Hematopoietic multipotent progenitor cell treated with erythropoietin and hydrocortisone succinate and interleukin-3 and kit ligand, for 17 days (in vitro differentiated cells): ENCODE measurements around the gene SUPT3H.

Experiments used
- DNase-seq: peaks from one replicate; pipeline ENCODE4 v3.0.0-alpha.2; 2015; ENCODE audit warnings: low spot score

SUPT3H gene

DNA sequence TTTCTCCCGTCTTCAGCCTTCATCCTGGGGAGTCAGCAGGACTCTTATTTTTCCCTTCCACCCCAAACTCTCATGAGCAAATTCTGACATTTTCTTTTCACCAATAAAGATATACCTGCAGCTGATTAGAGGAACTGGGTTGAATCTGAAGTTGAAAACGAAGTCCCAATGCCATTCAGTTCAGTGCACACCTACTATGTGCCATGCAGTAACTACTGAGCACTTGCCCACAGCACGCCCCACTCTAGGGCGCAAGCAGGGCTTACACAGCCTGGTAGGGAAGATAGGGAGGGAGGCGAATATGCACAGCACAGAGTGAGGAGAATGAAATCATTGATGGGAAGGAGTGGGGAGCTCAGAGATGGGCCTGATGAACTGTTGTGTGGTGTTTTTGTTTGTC, 588.7 kb downstream of the SUPT3H start:
- no peak for DNase-seq

DNA sequence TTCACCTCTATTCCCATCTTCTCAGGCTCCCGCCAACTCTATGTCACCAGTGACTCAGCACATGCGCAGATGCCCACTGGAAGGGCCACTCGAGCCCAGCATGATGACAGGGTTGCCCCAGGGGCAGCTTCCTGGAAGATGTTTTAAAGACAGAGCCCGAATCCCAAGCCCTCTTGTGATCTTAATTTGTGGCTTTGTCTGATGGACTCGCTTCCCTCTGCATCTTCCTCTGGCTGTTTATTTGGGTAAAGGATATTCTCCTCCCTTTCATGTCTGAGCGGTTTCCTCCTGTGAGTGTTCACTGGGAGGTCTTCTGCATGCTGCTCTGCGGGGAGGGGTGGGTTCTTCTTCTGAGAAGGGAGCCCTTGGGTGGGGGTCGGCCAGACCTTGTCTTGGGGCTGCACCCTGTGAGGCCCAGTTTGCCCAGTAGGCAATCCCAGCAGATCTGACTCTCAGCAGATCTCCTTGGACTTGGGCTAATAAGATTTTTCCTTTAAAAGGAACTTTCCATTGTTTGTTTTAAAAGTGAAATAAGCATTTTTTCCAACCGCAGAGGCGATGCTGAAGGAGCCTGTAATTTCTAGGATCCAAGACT, 589.2 kb downstream of the SUPT3H start:
- no peak for DNase-seq

DNA sequence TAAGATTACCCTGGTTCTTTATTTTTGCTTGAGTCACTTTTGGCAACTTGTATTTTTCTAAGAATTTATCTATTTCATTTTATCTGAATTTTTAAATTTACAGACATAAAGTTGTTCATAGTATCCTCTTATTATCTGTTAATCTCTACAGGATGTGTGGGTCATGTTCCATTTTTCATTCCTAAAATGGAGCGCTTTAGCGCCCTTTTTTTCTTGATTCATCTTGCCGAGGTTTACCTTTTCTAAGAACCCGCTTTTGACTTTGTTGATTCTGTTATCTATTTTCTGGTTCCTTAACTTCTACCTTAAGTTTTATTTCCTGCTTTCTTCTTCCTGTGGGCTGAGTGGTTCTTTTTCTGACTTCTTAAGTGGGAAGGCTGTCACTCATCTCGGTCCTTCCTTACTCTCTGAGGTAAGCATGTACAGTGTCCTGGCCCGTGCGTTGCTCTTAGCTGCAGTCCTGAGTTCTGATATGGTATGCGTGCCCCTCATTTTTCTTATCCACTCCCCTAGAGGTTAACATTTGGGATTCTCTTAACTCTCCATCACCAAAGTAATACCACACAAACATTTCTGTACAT, 590.4 kb downstream of the SUPT3H start:
- DNase-seq: no peak

DNA sequence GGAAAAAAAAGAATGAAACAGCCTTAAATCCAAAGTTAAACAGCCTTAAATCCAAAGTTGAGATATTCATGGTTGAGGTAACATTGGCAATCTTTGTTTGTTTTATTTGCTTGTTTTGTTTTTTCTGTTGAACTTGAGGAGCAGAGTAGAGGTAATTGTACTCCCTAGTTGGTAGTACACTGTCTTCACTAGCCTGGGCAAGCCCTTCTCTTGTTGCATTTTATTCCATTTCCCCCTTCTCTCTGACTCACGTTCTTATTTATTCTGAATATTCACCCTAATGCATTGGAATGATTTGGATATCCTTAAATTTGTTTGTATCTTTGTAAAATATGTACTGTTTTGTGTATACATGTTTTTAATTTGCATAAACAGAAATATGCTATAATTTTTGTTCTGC, 592.6 kb downstream of the SUPT3H start:
- no peak for DNase-seq

DNA sequence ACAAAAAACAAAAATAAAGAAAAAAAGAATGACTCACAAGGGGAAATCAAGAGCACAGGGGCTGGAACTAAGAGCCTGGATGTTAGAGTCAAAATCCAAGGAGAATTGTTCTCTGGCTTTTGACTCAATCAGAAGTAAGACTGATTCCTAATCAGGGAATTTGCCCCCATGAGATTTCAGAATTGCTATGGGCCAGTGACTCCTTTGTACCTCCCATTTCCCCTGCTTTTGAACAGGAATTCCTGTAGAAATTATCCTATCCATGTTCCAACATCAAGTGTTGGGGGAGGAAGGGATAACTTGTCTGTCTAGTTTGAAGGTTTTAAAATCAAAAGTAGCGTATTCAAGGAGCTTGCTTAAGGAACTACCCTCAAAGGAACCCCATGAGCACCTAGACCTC, 593.5 kb downstream of the SUPT3H start:
- DNase-seq: no peak

DNA sequence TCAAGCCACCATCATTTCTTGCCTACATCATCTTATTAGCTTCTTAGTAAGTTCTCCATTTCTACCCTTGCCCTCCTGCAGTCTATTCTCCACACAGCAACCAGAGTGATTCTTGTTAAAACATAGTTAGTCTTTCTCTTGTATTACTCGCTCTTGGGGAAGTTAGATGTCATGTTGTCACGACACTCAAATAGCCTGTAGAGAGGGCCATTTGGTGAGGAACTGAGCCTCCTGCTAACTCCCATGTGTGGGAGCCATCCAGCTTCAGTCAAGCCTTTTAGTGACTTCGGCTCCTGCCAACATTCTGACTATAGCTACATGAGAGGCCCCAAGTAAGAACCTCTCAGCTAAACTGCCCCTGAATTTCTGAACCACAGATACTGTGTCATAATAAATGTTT, 594.8 kb downstream of the SUPT3H start:
- no peak for DNase-seq

DNA sequence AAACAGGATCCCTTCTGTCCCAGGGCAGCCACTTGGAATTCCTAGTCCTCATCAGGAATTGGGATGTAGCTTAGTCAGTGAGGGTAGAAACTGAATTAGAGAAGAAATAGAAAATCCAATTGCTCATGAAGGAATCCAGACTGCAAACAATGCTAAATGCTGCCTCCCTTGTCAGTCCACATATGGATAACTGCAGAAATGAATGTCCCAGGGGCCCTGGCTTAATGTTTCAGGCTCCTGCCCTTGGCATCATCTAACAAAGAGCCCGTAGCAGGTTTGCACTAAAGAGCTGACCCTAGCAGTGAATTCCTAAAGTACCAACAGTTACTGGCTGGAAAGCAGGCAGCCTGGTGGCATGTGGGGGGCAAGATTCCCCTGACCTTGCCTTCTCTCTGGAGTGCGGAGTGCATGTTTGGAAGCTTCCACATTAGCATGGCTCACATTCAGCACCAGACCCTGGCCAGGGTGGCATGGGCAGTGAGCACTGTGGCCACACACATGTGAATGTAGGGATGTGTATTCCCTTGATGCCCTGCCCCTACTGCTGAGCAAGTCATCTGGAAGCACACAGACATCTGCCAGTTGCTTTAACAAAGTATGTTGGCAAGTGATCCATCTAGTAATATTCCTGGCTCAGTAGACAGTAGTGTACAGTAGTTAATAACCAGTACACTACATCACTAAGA, 595.7 kb downstream of the SUPT3H start:
- no peak for DNase-seq

DNA sequence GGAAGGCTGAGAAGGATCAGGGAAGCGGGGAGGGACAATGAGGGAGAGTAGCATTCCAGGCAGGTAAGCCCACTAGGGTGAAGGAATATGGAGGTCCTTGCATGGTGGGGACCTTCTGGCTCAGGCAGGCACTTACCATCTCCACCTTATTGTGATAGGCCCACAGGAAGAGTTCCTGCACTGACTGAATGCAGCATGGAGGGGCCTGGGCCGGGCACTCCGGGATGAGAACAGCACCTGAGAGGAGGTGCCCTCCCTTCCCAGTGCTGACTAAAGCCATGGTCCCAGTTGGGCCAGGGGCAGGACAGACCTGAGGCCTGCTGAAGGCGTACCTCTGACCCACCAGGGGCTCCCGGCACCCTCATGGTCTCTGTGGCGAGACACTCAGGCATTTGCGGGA, 597.6 kb downstream of the SUPT3H start:
- DNase-seq: no peak

DNA sequence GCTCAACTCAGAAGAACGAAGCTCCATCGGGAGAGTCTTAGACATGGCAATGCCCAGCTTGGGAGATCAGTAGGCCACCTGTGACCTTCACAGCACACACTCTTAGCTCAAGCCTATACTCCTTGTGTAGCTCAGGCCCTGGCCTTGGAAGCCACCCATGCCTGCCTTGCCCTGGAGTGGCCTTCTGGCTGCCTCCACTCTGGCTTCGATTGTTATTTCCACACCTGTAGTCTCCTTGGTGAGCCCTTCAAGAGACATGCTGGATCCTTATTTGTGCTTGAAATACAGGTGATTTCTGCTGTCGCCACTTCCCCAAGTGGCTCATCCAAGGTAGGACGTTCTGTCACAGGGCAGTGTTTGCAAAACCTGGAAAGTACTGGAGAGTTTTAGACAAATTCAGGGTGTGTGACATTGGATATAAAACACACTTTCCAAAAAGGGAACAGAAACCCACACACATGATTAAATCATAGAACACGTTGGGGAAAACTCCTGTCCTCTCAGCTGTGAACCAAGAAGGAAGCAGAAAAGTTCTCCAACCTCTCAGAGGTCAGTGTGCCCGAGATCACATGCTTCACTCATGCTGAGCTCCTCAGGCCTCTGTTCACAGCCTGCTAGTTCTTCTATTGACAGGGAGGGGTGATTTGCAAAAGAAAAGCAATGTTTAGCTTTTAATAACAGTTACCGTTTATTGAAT, 598.5 kb downstream of the SUPT3H start:
- DNase-seq: no peak
